ENCODE measurements around the gene MLLT10. TPM values are rescaled to one million over a fixed set of nuclear protein-coding genes. Genes with fewer than 3 reads are reported as not detected.

The MLLT10 gene
- total and polyA plus RNA-seq, 10 of the 15 experiments (the other 5 are each of a cell fraction or from before 2014, with no cell fraction given): 8.7 to 61.1 (median 28.5) TPM

- no peak for TF ChIP-seq RCOR1 (conservative IDR thresholded peaks at IDR 0.05; ENCODE audit: low read depth, low read length)
- no peak for TF ChIP-seq PML (IDR thresholded peaks at IDR 0.05; ENCODE audit: low read length)
- TF ChIP-seq MXI1 (IDR thresholded peaks at IDR 0.05; ENCODE audit: low read depth, low read length): no peak
- TF ChIP-seq PAX5 (IDR thresholded peaks at IDR 0.05; ENCODE audit: borderline replicate concordance, low read depth, low read length): no peak
- TF ChIP-seq BHLHE40 (IDR thresholded peaks at IDR 0.05; ENCODE audit: borderline replicate concordance in 1 of 2, low read depth in 2 of 2, low read length in 1 of 2): no peak
- TF ChIP-seq ZNF687 (IDR thresholded peaks at IDR 0.05): no peak
- TF ChIP-seq EGR1 (IDR thresholded peaks at IDR 0.05; ENCODE audit: borderline replicate concordance in 1 of 2, low read depth in 2 of 2, low read length in 2 of 2): no peak
- no peak for TF ChIP-seq MEF2A (IDR thresholded peaks at IDR 0.05; ENCODE audit: insufficient read depth, low read depth, low read length)
- TF ChIP-seq ATF2 (IDR thresholded peaks at IDR 0.05; ENCODE audit: low read length): no peak
Measured at GRCh38 chr10:21693418-21693817, 159.4 kb downstream of the MLLT10 start (continued).

Measured in GM12878 (cell line).